SH-SY5Y (cell line): ENCODE measurements around the gene ADCYAP1R1.

Experiments used
- GATA2 ChIP-seq: IDR thresholded peaks from 2 replicates; pipeline ENCODE4 v1.6.1; 2011; ENCODE audit warnings: mild to moderate bottlenecking, low read depth, low read length
- GATA3 ChIP-seq: IDR thresholded peaks from 2 replicates; pipeline ENCODE4 v1.6.1; 2011; ENCODE audit warnings: low read depth, mild to moderate bottlenecking, low read length, moderate library complexity

GRCh38 chr7:31080763-31081162 lies 28.7 kb downstream of the ADCYAP1R1 start:
- TF ChIP-seq GATA2 (no peak), GATA3 (no peak)
